GM18498 (cell line): Measurements from ENCODE around the gene TIMM22.

Experiments used
- ATAC-seq: cut with Tn5 transposase; IDR thresholded peaks from one replicate; pipeline ENCODE4 v1.9.1; 2021; ENCODE audit warnings: mild to moderate bottlenecking, moderate library complexity; ENCODE audit not compliant: unreplicated experiment

TIMM22 gene

GRCh38 chr17:1018547-1018946, 21.6 kb downstream of the TIMM22 start:
- no peak for ATAC-seq

GRCh38 chr17:1019451-1019850, 22.5 kb downstream of the TIMM22 start:
- ATAC-seq: no peak

GRCh38 chr17:1021147-1021546, 24.2 kb downstream of the TIMM22 start:
- ATAC-seq: no peak

GRCh38 chr17:1022278-1023024, 25.5 kb downstream of the TIMM22 start:
- ATAC-seq: no peak

- ATAC-seq: no peak
These were observed 27.1 kb downstream of the TIMM22 start for GRCh38 chr17:1024076-1024475.

GRCh38 chr17:1025733-1026598, 29.0 kb downstream of the TIMM22 start:
- no peak for ATAC-seq

GRCh38 chr17:1026599-1026975, 29.7 kb downstream of the TIMM22 start:
- no peak for ATAC-seq

GRCh38 chr17:1027044-1027443, 30.1 kb downstream of the TIMM22 start:
- ATAC-seq: no peak

GRCh38 chr17:1029196-1029921, 32.4 kb downstream of the TIMM22 start:
- no peak for ATAC-seq

- no peak for ATAC-seq
These were observed 33.2 kb downstream of the TIMM22 start for GRCh38 chr17:1029922-1030644.

GRCh38 chr17:1030684-1031532, 34.0 kb downstream of the TIMM22 start:
- ATAC-seq: no peak

- no peak for ATAC-seq
These were observed 34.8 kb downstream of the TIMM22 start for GRCh38 chr17:1031711-1032110.

- no peak for ATAC-seq
These were observed 35.5 kb downstream of the TIMM22 start for GRCh38 chr17:1032391-1032790.

GRCh38 chr17:1033503-1033902, 36.6 kb downstream of the TIMM22 start:
- no peak for ATAC-seq

- ATAC-seq: no peak
These were observed 37.8 kb downstream of the TIMM22 start for GRCh38 chr17:1034652-1035210.

- no peak for ATAC-seq
These were observed 38.7 kb downstream of the TIMM22 start for GRCh38 chr17:1035546-1036170.

- no peak for ATAC-seq
These were observed 39.4 kb downstream of the TIMM22 start for GRCh38 chr17:1036171-1036844.

GRCh38 chr17:1036845-1037237, 39.9 kb downstream of the TIMM22 start:
- no peak for ATAC-seq
